Esophagus squamous epithelium (tissue), 5 donors: ENCODE data around the gene TRIM65. TPM values are rescaled to one million over a fixed set of nuclear protein-coding genes. Genes with fewer than 3 reads are reported as not detected.

ENCODE experiments used
- DNase-seq: peaks from one replicate; lab custom pipeline; 2025; lab: John Stamatoyannopoulos, UW
- H3K27ac ChIP-seq, 4 donors: fragments of 200-600 bp; sonication (generic); one replicate each; pipeline ENCODE4 v1.5.1; 2016 to 2019; ENCODE audit warnings: mild to moderate bottlenecking in 1 of 4
- H3K27me3 ChIP-seq, 4 donors: fragments of 200-600 bp; sonication (generic); 1 replicate in 3 of 4; 2 replicates in 1 of 4; pipeline versions ENCODE4 v1.5.1 to v1.6.0; 2017 to 2021; ENCODE audit warnings: antibody characterized with exemption in 1 of 4
- H3K36me3 ChIP-seq, 3 donors: fragments of 200-600 bp; sonication (generic); one replicate each; pipeline ENCODE4 v1.5.1; 2016 to 2019
- H3K4me1 ChIP-seq, 3 donors: fragments of 200-600 bp; sonication (generic); one replicate each; pipeline ENCODE4 v1.5.1; 2017 to 2019
- H3K4me3 ChIP-seq, 4 donors: fragments of 200-600 bp; sonication (generic); 1 replicate in 3 of 4; 2 replicates in 1 of 4; pipeline ENCODE4 v1.5.1; 2016 to 2019; ENCODE audit warnings: mild to moderate bottlenecking in 2 of 4, moderate library complexity in 1 of 4
- H3K9me3 ChIP-seq, 3 donors: fragments of 200-600 bp; sonication (generic); one replicate each; pipeline ENCODE4 v1.5.1; 2016 to 2019
- CTCF ChIP-seq, 6 experiments: fragments of 450-650 bp in 4 of 6; fragments of 200-600 bp in 2 of 6; sonication (generic) in 2 of 6; IDR thresholded peaks; one replicate each; pipeline ENCODE4 v1.5.1; 2016 to 2019; ENCODE audit warnings: antibody characterized with exemption in 6 of 6, mild to moderate bottlenecking in 4 of 6, moderate library complexity in 4 of 6
- POLR2A ChIP-seq, 4 donors: fragments of 450-650 bp; IDR thresholded peaks; one replicate each; pipeline ENCODE4 v1.6.1; 2017; ENCODE audit warnings: antibody characterized with exemption in 4 of 4, mild to moderate bottlenecking in 4 of 4, moderate library complexity in 3 of 4
- WGBS, 2 donors: methylation state at CpG; one replicate each; pipeline ENCODE4 v1.1.5; 2018; 5-methylcytosine and 5-hydroxymethylcytosine counted together
- intact Hi-C: fragments of 100-400 bp; cut with DNase I; formaldehyde crosslinking; loops from one replicate; pipeline ENCODE4 v1.15.0; 2022
- total RNA-seq, 4 donors: library from RNA; depleted of rRNA; stranded (reverse); fragments of >200 nt; gene quantifications; one replicate each; pipeline ENCODE4 v1.1.0, GENCODE V29; 2016
- donor health status: DM: yes; HTN: yes; CAD: no.

The TRIM65 gene
- total RNA-seq, 4 donors from 2014 or later, result 17.3 to 24.6 (median 19.6) TPM

GRCh38 chr17:75894049-75894733, 2.6 kb downstream of the TRIM65 start:
- Histone ChIP-seq H3K27me3 (no peaks in the 10 kb centered on the region), H3K27ac (peak overlapping the region in 2 of 4 donors; percentile 84 to 99), H3K36me3 (peaks cover 13 to 56% (median 30%) of the 10 kb centered on the region in 3 donors), H3K4me3 (no peak overlapping the region), H3K4me1 (peaks cover 25 to 62% (median 32%) of the 10 kb centered on the region in 3 donors), H3K9me3 (no peaks in the 10 kb centered on the region)
- intact Hi-C loops, result no loop called here
- WGBS, 2 donors, result 74 to 85% methylated on average over 21 to 22 of the region's 22 CpGs
- no peak for TF ChIP-seq POLR2A (IDR thresholded peaks at IDR 0.05)
- TF ChIP-seq CTCF (IDR thresholded peaks at IDR 0.05), result no peak
- no peak for DNase-seq

GRCh38 chr17:75893305-75894048, 3.3 kb downstream of the TRIM65 start:
- Histone ChIP-seq H3K4me1 (peaks cover 25 to 62% (median 32%) of the 10 kb centered on the region in 3 donors), H3K4me3 (no peak overlapping the region), H3K9me3 (no peaks in the 10 kb centered on the region), H3K27ac (peak overlapping the region in 1 of 4 donors; percentile 99), H3K27me3 (no peaks in the 10 kb centered on the region), H3K36me3 (peaks cover 13 to 56% (median 23%) of the 10 kb centered on the region in 3 donors)
- 89% methylated on average over 18 of the region's 18 CpGs for WGBS, 2 donors
- intact Hi-C loops, result no loop called here
- TF ChIP-seq CTCF (IDR thresholded peaks at IDR 0.05), result no peak
- no peak for TF ChIP-seq POLR2A (IDR thresholded peaks at IDR 0.05)
- DNase-seq, result no peak

- no peaks in the 10 kb centered on the region for H3K27me3 ChIP-seq
- no peak overlapping the region for H3K27ac ChIP-seq
- intact Hi-C loops, result no loop called here
- peaks cover 13 to 55% (median 21%) of the 10 kb centered on the region in 3 donors for H3K36me3 ChIP-seq
- H3K4me3 ChIP-seq, result no peak overlapping the region
- H3K9me3 ChIP-seq, result no peaks in the 10 kb centered on the region
- WGBS, 2 donors, result 85 to 100% methylated on average over 3 to 13 of the region's 16 CpGs
- peaks cover 25 to 56% (median 32%) of the 10 kb centered on the region in 3 donors for H3K4me1 ChIP-seq
- DNase-seq, result no peak
- TF ChIP-seq POLR2A (IDR thresholded peaks at IDR 0.05) (no peak), CTCF (IDR thresholded peaks at IDR 0.05) (no peak)
These were observed 4.1 kb downstream of the TRIM65 start for GRCh38 chr17:75892556-75893224.

GRCh38 chr17:75891605-75892555, 4.9 kb downstream of the TRIM65 start:
- Histone ChIP-seq H3K4me3 (no peak overlapping the region), H3K4me1 (peaks cover 19 to 48% (median 24%) of the 10 kb centered on the region in 3 donors), H3K27me3 (no peaks in the 10 kb centered on the region), H3K36me3 (peaks cover 13 to 56% (median 21%) of the 10 kb centered on the region in 3 donors), H3K27ac (no peak overlapping the region), H3K9me3 (no peaks in the 10 kb centered on the region)
- WGBS, 2 donors, result 83 to 88% methylated on average over 9 to 11 of the region's 32 CpGs
- no peak for DNase-seq
- intact Hi-C loops, result no loop called here
- TF ChIP-seq POLR2A (IDR thresholded peaks at IDR 0.05), result no peak
